Amniotic stem cell (primary cell): ENCODE measurements around the gene HOXD3.
A peak's percentile ranks its signal among the peaks of the same experiment; 100 is the strongest.

Source experiments
- DNase-seq: peaks from one replicate; lab custom pipeline; 2025; lab: John Stamatoyannopoulos, UW

HOXD3 gene

GRCh38 chr2:176121190-176122051 lies 35.7 kb upstream of the HOXD3 start:
- DNase-seq, result no peak

- no peak for DNase-seq
Measured at GRCh38 chr2:176122052-176122682, 34.9 kb upstream of the HOXD3 start.

- no peak for DNase-seq
Measured at GRCh38 chr2:176122683-176123410, 34.3 kb upstream of the HOXD3 start, which contains the start of gene HOXD9. HOXD9 (plus strand) TSS chr2:176122719; CDS start chr2:176122769, 50 bp downstream.

- DNase-seq, result no peak
Measured at GRCh38 chr2:176123411-176124109, 33.5 kb upstream of the HOXD3 start.

- no peak for DNase-seq
Measured at GRCh38 chr2:176124110-176124946, 32.8 kb upstream of the HOXD3 start.

- DNase-seq, result no peak
Measured at GRCh38 chr2:176124947-176125771, 31.9 kb upstream of the HOXD3 start.

GRCh38 chr2:176125772-176126054 lies 31.4 kb upstream of the HOXD3 start:
- no peak for DNase-seq

- peak; percentile 12 for DNase-seq
Measured at GRCh38 chr2:176126929-176127773, 30.0 kb upstream of the HOXD3 start.

GRCh38 chr2:176127774-176128072 lies 29.4 kb upstream of the HOXD3 start:
- DNase-seq, result no peak

GRCh38 chr2:176128172-176128981 lies 28.7 kb upstream of the HOXD3 start:
- no peak for DNase-seq

- DNase-seq, result no peak
Measured at GRCh38 chr2:176128982-176129796, 27.9 kb upstream of the HOXD3 start, which contains the start of gene HOXD8. HOXD8 (plus strand) TSS chr2:176129705; CDS start chr2:176130367, 662 bp downstream.

- DNase-seq, result no peak
Measured at GRCh38 chr2:176129813-176130146, 27.3 kb upstream of the HOXD3 start.

- no peak for DNase-seq
Measured at GRCh38 chr2:176130147-176130956, 26.8 kb upstream of the HOXD3 start.

- no peak for DNase-seq
Measured at GRCh38 chr2:176130957-176131847, 25.9 kb upstream of the HOXD3 start.

GRCh38 chr2:176131848-176132158 lies 25.3 kb upstream of the HOXD3 start:
- DNase-seq, result no peak
